CD4-positive, CD25-positive, alpha-beta regulatory T cell (primary cell): ENCODE measurements around the gene RFX2. TPM values are rescaled to one million over a fixed set of nuclear protein-coding genes. Genes with fewer than 3 reads are reported as not detected.
"Not testable (repeated sequence)": the region's sequence is repeated elsewhere in the genome, so short reads cannot be mapped to it uniquely, and the experiment has no call there.

Experiments used
- ATAC-seq, 2 donors: fragments of 150-1000 bp; cut with Tn5 transposase; one replicate each; pipeline ENCODE4 v1.10.0; 2021; ENCODE audit warnings: low read depth in 2 of 2, moderate number of reproducible peaks in 2 of 2, moderate library complexity in 1 of 2
- DNase-seq, 3 donors: peaks; one replicate each; pipeline versions ENCODE4 v3.0.0 to v3.0.0-alpha.2; 2012 to 2022; ENCODE audit warnings: mixed read lengths in 1 of 3
- H3K27ac ChIP-seq: one replicate; pipeline ENCODE4 v1.7.0; 2013; ENCODE audit warnings: mild to moderate bottlenecking, low read length; ENCODE audit not compliant: insufficient read depth, poor library complexity, severe bottlenecking
- H3K27me3 ChIP-seq: one replicate; pipeline ENCODE4 v1.7.0; 2013; ENCODE audit warnings: low read length; ENCODE audit not compliant: control insufficient read depth, insufficient read depth
- H3K36me3 ChIP-seq: one replicate; pipeline ENCODE4 v1.7.0; 2013; ENCODE audit warnings: mild to moderate bottlenecking, low read length, moderate library complexity; ENCODE audit not compliant: control insufficient read depth, insufficient read depth
- H3K4me1 ChIP-seq: 2 replicates; pipeline ENCODE4 v1.7.0; 2013; ENCODE audit warnings: mild to moderate bottlenecking, low read length; ENCODE audit not compliant: insufficient read depth, control insufficient read depth, poor library complexity, severe bottlenecking
- H3K4me3 ChIP-seq: one replicate; pipeline ENCODE4 v1.7.0; 2013; ENCODE audit warnings: low read depth, mild to moderate bottlenecking, low read length, moderate library complexity
- H3K9me3 ChIP-seq, 2 experiments: 1 replicate in 1 of 2; 2 replicates in 1 of 2; pipeline ENCODE4 v1.7.0; 2013; ENCODE audit warnings: low read length in 2 of 2, mild to moderate bottlenecking in 1 of 2, moderate library complexity in 1 of 2; ENCODE audit not compliant: control insufficient read depth in 2 of 2
- H3K27ac Mint-ChIP-seq, 3 donors: one replicate each; pipeline ENCODE4 v1.8.0; 2020 to 2022; ENCODE audit warnings: mild to moderate bottlenecking in 3 of 3, mixed read lengths in 3 of 3, moderate library complexity in 2 of 3
- H3K27me3 Mint-ChIP-seq: one replicate; pipeline ENCODE4 v1.8.0; 2022; ENCODE audit warnings: mild to moderate bottlenecking, mixed read lengths
- H3K36me3 Mint-ChIP-seq: one replicate; pipeline ENCODE4 v1.8.0; 2020; ENCODE audit warnings: mixed read lengths
- H3K4me1 Mint-ChIP-seq, 4 donors: one replicate each; pipeline ENCODE4 v1.8.0; 2020 to 2022; ENCODE audit warnings: mixed read lengths in 4 of 4, mild to moderate bottlenecking in 1 of 4
- H3K4me3 Mint-ChIP-seq, 4 donors: one replicate each; pipeline ENCODE4 v1.8.0; 2020 to 2022; ENCODE audit warnings: mild to moderate bottlenecking in 4 of 4, mixed read lengths in 4 of 4, moderate library complexity in 3 of 4
- H3K9me3 Mint-ChIP-seq, 7 donors: one replicate each; pipeline ENCODE4 v1.8.0; 2020 to 2022; ENCODE audit warnings: mixed read lengths in 7 of 7, mild to moderate bottlenecking in 3 of 7, moderate library complexity in 2 of 7
- polyA plus RNA-seq, 4 donors: library from polyadenylated mRNA; unstranded; fragments of 300-500 nt; fragmentation: Illumina TruSeq; gene quantifications; one replicate each; pipeline ENCODE4 v1.2.3, GENCODE V29; 2021
- total RNA-seq: library from RNA; stranded (reverse); gene quantifications from one replicate; pipeline ENCODE4 v1.2.3, GENCODE V29; 2022

Gene RFX2
- total and polyA plus RNA-seq, 5 donors from 2014 or later = 1.3 to 3.3 (median 2.3) TPM

DNA sequence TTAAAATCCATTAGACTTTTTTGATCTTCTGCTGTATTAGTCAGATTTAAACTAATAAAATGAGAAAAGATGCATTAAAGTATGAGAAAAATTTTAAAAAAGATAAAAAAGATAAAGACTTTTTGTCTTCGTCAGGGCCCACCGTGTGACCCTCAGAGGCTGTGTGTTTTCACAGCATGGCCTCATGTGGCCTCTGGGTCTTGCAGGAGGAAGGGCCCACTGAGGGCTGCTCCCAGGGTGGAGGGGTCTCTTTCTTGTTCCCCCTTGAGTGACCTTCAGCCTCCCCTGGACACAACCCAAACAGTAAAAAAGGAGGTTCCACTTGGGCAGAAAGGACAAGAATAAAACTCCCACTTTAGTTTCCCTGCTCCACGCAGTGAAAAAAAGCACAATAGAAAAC, 75.3 kb downstream of the RFX2 start:
- H3K27ac ChIP-seq = no peak overlapping the region
- no peaks in the 10 kb centered on the region for H3K27me3 ChIP-seq
- Mint-ChIP-seq H3K27me3 (no peaks in the 10 kb centered on the region), H3K4me3 (peak overlapping the region in 1 of 4 donors; percentile 7), H3K4me1 (peaks cover 3 to 15% (median 8%) of the 10 kb centered on the region in 4 donors), H3K27ac (no peak overlapping the region), H3K9me3 (peaks cover 0 to 2% (median 0%) of the 10 kb centered on the region in 7 donors), H3K36me3 (no peaks in the 10 kb centered on the region)
- ATAC-seq = no peak
- no peak for DNase-seq
- H3K9me3 ChIP-seq = no peaks in the 10 kb centered on the region
- H3K36me3 ChIP-seq = no peaks in the 10 kb centered on the region
- H3K4me1 ChIP-seq = no peaks in the 10 kb centered on the region
- H3K4me3 ChIP-seq = no peak overlapping the region

DNA sequence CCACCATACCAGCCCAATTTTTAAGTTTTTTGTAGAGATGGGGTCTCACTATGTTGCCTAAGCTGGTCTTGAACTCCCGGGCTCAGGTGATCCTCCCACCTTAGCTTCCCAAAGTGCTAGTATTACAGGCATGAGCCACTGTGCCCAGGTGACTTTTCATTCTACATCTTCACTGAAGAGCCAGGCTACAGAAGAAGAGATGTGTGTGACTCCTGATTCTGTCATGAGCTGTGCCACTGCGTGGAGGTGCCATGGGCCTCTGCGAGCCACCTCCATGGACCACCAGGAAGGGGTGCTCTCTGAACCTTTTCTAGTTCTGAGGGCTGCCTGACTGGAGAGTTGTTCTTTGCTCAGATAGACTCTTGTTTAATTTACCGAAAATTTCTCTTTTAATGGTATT, 75.8 kb downstream of the RFX2 start:
- no peak for ATAC-seq
- Mint-ChIP-seq H3K27me3 (no peaks in the 10 kb centered on the region), H3K9me3 (peaks cover 0 to 2% (median 0%) of the 10 kb centered on the region in 7 donors), H3K4me3 (no peak overlapping the region), H3K4me1 (peaks cover 3 to 15% (median 8%) of the 10 kb centered on the region in 4 donors), H3K36me3 (no peaks in the 10 kb centered on the region), H3K27ac (no peak overlapping the region)
- no peak overlapping the region for H3K4me3 ChIP-seq
- no peak overlapping the region for H3K27ac ChIP-seq
- DNase-seq = no peak
- no peaks in the 10 kb centered on the region for H3K27me3 ChIP-seq
- H3K4me1 ChIP-seq = no peaks in the 10 kb centered on the region
- H3K36me3 ChIP-seq = no peaks in the 10 kb centered on the region
- no peaks in the 10 kb centered on the region for H3K9me3 ChIP-seq

DNA sequence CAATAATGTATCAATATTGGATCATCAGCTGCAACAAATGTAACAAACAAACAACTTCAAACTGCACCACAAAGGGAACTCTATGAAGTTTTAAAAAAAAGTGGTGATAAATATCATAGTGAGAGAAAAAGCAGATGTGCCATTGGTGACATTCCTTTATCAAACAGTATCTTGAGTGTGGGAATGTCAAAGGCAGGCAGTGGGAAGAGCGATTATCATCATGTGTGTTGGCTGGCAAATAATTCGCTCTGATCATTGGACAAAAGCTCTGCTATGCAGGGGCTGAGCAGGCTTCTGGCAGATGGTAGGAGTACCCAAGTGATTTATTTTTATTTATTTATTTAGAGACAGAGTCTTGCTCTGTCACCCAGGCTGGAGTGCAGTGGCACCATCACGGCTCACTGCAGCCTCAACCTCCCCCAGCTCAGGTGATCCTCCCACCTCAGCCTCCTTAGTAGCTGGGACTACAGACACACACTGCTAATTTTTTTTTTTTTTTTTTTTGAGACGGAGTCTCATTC, 76.5 kb downstream of the RFX2 start:
- Mint-ChIP-seq H3K9me3 (peaks cover 0 to 2% (median 0%) of the 10 kb centered on the region in 7 donors), H3K36me3 (no peaks in the 10 kb centered on the region), H3K27ac (no peak overlapping the region), H3K27me3 (no peaks in the 10 kb centered on the region), H3K4me3 (no peak overlapping the region), H3K4me1 (peaks cover 0 to 9% (median 3%) of the 10 kb centered on the region in 4 donors)
- ATAC-seq = no peak
- H3K27me3 ChIP-seq = no peaks in the 10 kb centered on the region
- H3K27ac ChIP-seq = no peak overlapping the region
- no peak for DNase-seq
- H3K36me3 ChIP-seq = no peaks in the 10 kb centered on the region
- no peaks in the 10 kb centered on the region for H3K4me1 ChIP-seq
- H3K4me3 ChIP-seq = no peak overlapping the region
- no peaks in the 10 kb centered on the region for H3K9me3 ChIP-seq

DNA sequence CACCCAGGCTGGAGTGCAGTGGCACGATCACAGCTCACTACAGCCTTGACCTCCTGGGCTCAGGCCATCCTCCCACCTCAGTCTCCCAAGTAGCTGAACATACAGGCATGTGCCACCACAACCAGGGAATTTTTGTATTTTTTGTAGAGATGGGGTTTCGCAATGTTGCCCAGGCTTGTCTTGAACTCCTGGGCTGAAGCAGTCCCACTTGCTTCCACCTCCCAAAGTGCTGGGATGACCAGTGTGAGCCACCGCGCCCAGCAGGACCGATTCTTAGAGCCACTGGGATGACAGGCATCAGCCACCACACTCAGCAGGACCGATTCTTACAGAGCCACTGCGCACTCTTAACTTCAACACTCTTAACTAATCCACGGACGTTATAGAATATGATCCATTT, 77.5 kb downstream of the RFX2 start:
- Histone ChIP-seq H3K4me1 (no peaks in the 10 kb centered on the region), H3K27me3 (no peaks in the 10 kb centered on the region), H3K36me3 (no peaks in the 10 kb centered on the region), H3K27ac (no peak overlapping the region), H3K4me3 (no peak overlapping the region), H3K9me3 (no peaks in the 10 kb centered on the region)
- H3K27ac Mint-ChIP-seq = no peak overlapping the region
- DNase-seq = no peak
- peaks cover 0 to 3% (median 0%) of the 10 kb centered on the region in 4 donors for H3K4me1 Mint-ChIP-seq
- H3K9me3 Mint-ChIP-seq = no peaks in the 10 kb centered on the region
- H3K27me3 Mint-ChIP-seq = no peaks in the 10 kb centered on the region
- no peak overlapping the region for H3K4me3 Mint-ChIP-seq
- no peak for ATAC-seq
- no peaks in the 10 kb centered on the region for H3K36me3 Mint-ChIP-seq

DNA sequence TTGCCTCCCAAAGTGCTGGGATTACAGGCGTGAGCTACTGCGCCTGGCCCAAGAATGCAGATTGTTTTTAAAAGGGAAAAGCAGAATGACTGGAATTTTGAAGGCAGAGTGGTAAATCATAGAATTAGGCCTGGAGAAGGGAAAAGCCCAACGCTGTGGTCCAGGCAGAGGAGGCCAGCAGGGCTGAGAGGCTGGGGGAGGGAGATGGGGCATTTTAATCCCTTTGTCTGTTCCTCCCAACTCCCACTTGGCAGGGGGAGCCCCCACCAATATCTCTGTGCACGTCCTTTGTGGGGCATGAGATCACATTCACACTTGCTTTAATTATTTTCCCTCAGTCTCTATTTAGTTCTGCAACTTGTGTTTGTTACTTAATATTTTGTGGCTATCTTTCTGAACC, 77.9 kb downstream of the RFX2 start:
- Mint-ChIP-seq H3K4me3 (no peak overlapping the region), H3K9me3 (no peaks in the 10 kb centered on the region), H3K27me3 (no peaks in the 10 kb centered on the region), H3K27ac (peak overlapping the region in 1 of 3 donors; percentile 20), H3K4me1 (no peaks in the 10 kb centered on the region), H3K36me3 (no peaks in the 10 kb centered on the region)
- ATAC-seq (no peak), DNase-seq (no peak)
- Histone ChIP-seq H3K4me1 (no peaks in the 10 kb centered on the region), H3K36me3 (no peaks in the 10 kb centered on the region), H3K27me3 (no peaks in the 10 kb centered on the region), H3K9me3 (no peaks in the 10 kb centered on the region), H3K27ac (no peak overlapping the region), H3K4me3 (no peak overlapping the region)

DNA sequence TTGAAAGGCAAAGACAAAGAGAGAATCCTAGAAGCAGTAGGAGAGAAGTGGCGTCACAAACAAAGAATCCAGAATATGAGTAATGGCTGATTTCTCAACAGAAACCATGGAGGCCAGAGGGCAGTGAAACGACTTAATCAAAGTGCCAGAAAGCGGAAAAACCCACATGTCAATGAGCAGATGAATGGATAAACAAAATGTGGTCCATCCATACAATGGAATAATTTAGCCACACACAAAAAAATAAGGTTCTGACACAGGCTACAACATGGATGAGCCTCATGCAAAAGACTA, 80.1 kb downstream of the RFX2 start:
- Histone ChIP-seq H3K9me3 (no peaks in the 10 kb centered on the region), H3K27ac (no peak overlapping the region), H3K27me3 (no peaks in the 10 kb centered on the region), H3K4me1 (no peaks in the 10 kb centered on the region), H3K4me3 (no peak overlapping the region), H3K36me3 (no peaks in the 10 kb centered on the region)
- ATAC-seq = no peak
- Mint-ChIP-seq H3K4me3 (no peak overlapping the region), H3K27me3 (no peaks in the 10 kb centered on the region), H3K4me1 (no peaks in the 10 kb centered on the region), H3K9me3 (no peaks in the 10 kb centered on the region), H3K27ac (no peak overlapping the region), H3K36me3 (peaks cover 3% of the 10 kb centered on the region)
- DNase-seq = no peak

DNA sequence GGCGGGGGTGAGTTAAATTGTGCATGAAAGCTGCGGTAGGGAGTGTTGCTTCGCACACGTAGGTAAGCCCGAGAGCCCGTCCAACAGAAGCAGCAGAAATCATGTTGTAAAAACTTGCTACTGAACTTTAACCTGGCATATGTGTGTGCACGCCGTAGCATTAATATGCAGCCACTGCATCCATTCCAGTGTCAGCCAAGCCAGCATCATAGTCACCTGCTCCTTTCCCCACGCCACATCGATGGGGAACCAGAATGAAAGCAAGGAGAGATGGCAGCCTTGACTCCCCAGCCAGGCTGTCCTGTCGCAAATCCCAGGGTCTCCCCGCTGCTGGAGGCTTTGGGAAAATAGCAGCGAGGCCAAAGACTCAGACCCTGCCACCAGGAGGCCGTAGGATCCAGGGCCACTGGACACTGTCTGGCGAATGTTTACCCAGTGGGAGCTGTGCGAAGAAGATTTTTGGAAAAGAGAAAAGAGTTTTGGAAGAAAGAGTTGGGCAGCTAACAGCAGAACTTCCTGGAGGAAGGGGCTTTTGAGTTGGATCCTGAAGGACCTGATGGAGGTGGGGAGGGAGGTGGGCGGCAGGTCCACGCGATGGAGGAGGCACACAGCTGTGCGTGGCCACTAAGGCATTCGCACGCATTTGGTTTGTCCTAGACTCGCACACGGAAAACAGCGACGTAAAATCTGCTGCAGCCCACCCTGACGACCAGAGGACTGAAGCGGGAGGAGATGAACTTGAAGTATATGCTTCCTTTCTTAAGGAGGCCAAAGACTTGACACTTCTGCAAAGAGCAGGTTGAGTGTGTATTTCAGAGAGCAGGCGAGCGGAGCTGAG, 83.7 kb downstream of the RFX2 start:
- Histone ChIP-seq H3K4me3 (no peak overlapping the region), H3K9me3 (no peaks in the 10 kb centered on the region), H3K27ac (no peak overlapping the region), H3K27me3 (no peaks in the 10 kb centered on the region), H3K36me3 (no peaks in the 10 kb centered on the region), H3K4me1 (no peaks in the 10 kb centered on the region)
- Mint-ChIP-seq H3K9me3 (no peaks in the 10 kb centered on the region), H3K4me3 (no peak overlapping the region), H3K36me3 (peaks cover 6% of the 10 kb centered on the region), H3K27ac (no peak overlapping the region), H3K27me3 (no peaks in the 10 kb centered on the region), H3K4me1 (peaks cover 0 to 14% (median 6%) of the 10 kb centered on the region in 4 donors)
- ATAC-seq (no peak), DNase-seq (no peak)

DNA sequence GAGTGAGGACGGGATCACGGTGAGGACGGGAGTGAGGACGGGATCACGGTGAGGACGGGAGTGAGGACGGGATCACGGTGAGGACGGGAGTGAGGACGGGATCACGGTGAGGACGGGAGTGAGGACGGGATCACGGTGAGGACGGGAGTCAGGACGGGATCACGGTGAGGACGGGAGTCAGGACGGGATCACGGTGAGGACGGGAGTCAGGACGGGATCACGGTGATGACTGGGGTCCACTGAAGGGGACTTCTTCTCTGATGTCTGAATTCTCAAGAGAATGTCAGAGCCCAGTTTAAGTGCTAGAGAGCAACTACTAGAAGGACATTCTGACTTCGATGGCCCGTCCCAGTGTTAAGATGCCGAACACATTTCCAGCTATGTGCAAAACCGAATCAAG, 85.5 kb downstream of the RFX2 start:
- H3K4me1 Mint-ChIP-seq = peaks cover 0 to 20% (median 9%) of the 10 kb centered on the region in 4 donors
- not testable (repeated sequence) for H3K36me3 ChIP-seq, H3K27me3 ChIP-seq, H3K27me3 Mint-ChIP-seq, H3K9me3 ChIP-seq, H3K36me3 Mint-ChIP-seq, H3K4me3 ChIP-seq, ATAC-seq, DNase-seq, H3K27ac Mint-ChIP-seq, H3K4me1 ChIP-seq, H3K9me3 Mint-ChIP-seq, H3K27ac ChIP-seq, H3K4me3 Mint-ChIP-seq
